HepG2 (cell line): ENCODE results near the gene CORO1C. TPM values are rescaled to one million over a fixed set of nuclear protein-coding genes. Genes with fewer than 3 reads are reported as not detected.

Experiments
- ATAC-seq: fragments of 200-7000 bp; cut with Tn5 transposase; 3 replicates; pipeline ENCODE4 v1.9.1; 2020; ENCODE audit warnings: mild to moderate bottlenecking, moderate library complexity
- BruUV-seq: library from RNA; stranded (reverse); fragments of 400-500 nt; replicated peaks from 2 replicates; lab custom pipeline; 2021; lab: Mats Ljungman, UMichigan
- CTCF ChIA-PET: fragments of 300-600 bp; formaldehyde crosslinking; extraction: SDS; loops from one replicate; lab custom pipeline; 2021; ENCODE audit warnings: low total read pairs, inconsistent platforms, low intra/inter-chr PET ratio; lab: Yijun Ruan, JAX
- POLR2A ChIA-PET: fragments of 350-600 bp; sonication (Branson Sonifier 250); formaldehyde crosslinking; loops from one replicate; lab custom pipeline; 2020; ENCODE audit warnings: antibody characterized with exemption, inconsistent platforms; lab: Yijun Ruan, JAX
- DNase-seq: peaks from one replicate; pipeline ENCODE4 v3.0.0-alpha.2; 2015; ENCODE audit warnings: low spot score
- FAIRE-seq: peaks from 3 replicates; lab custom pipeline; 2011; peaks lifted over from hg19 to GRCh38; lab: Jason Lieb, UNC
- H2AFZ ChIP-seq: one replicate; pipeline ENCODE4 v1.6.1; 2011; ENCODE audit warnings: low read length, inconsistent platforms
- H3K27ac ChIP-seq: fragments of 300-600 bp; 3 replicates; pipeline ENCODE4 v1.8.0; 2011; ENCODE audit warnings: mixed run types, mild to moderate bottlenecking, mixed read lengths, low read length, inconsistent platforms; ENCODE audit not compliant: insufficient read depth; ENCODE audit errors: extremely low read length
- H3K27me3 ChIP-seq, 2 experiments: fragments of 200-600 bp in 1 of 2; 2 replicates in 1 of 2; 3 replicates in 1 of 2; pipeline versions ENCODE4 v1.6.0 to v1.8.0; 2011; ENCODE audit warnings: low read length in 2 of 2, mild to moderate bottlenecking in 2 of 2, moderate library complexity in 2 of 2, inconsistent platforms in 1 of 2; ENCODE audit not compliant: insufficient read depth in 2 of 2, control insufficient read depth in 1 of 2
- H3K36me3 ChIP-seq, 2 experiments: fragments of 200-600 bp in 1 of 2; replicated peaks in 1 of 2; 2 replicates in 1 of 2; 3 replicates in 1 of 2; pipeline versions ENCODE4 v1.5.1 to v1.8.0; 2011; ENCODE audit warnings: low read length in 2 of 2, inconsistent platforms in 1 of 2; ENCODE audit not compliant: insufficient read depth in 2 of 2, control insufficient read depth in 1 of 2
- H3K4me1 ChIP-seq: 2 replicates; pipeline ENCODE4 v1.5.1; 2012; ENCODE audit warnings: low read length, inconsistent platforms; ENCODE audit not compliant: insufficient read depth
- H3K4me2 ChIP-seq: 2 replicates; pipeline ENCODE4 v1.6.0; 2011; ENCODE audit warnings: low read depth, low read length, inconsistent platforms
- H3K4me3 ChIP-seq, 3 experiments: fragments of 200-600 bp in 1 of 3; sonication (generic), shearing (Covaris generic) in 1 of 3; replicated peaks in 1 of 3; 2 replicates each; pipeline ENCODE4 v1.5.1; 2011 to 2016; ENCODE audit warnings: low read length in 3 of 3, inconsistent platforms in 2 of 3, low read depth in 2 of 3, mild to moderate bottlenecking in 2 of 3, control low read depth in 1 of 3, mixed read lengths in 1 of 3; ENCODE audit not compliant: insufficient read depth in 1 of 3
- H3K79me2 ChIP-seq: one replicate; pipeline ENCODE4 v1.6.1; 2011; ENCODE audit warnings: low read length, inconsistent platforms; ENCODE audit not compliant: insufficient read depth
- H3K9ac ChIP-seq: 2 replicates; pipeline ENCODE4 v1.6.0; 2011; ENCODE audit warnings: mild to moderate bottlenecking, low read depth, low read length, inconsistent platforms; ENCODE audit not compliant: insufficient read depth
- H3K9me3 ChIP-seq: 2 replicates; pipeline ENCODE4 v1.5.1; 2012; ENCODE audit warnings: mild to moderate bottlenecking, low read length
- H4K20me1 ChIP-seq: 2 replicates; pipeline ENCODE4 v1.6.0; 2011; ENCODE audit warnings: inconsistent platforms, mild to moderate bottlenecking, low read length, moderate library complexity; ENCODE audit not compliant: insufficient read depth
- GMEB1 ChIP-seq: sonication (generic); formaldehyde crosslinking; IDR thresholded peaks from 2 replicates; pipeline ENCODE4 v1.5.1; 2020; ENCODE audit warnings: missing genetic modification reagents, mild to moderate bottlenecking, borderline replicate concordance
- HCFC1 ChIP-seq: fragments of 150-350 bp; IDR thresholded peaks from 2 replicates; pipeline ENCODE4 v1.6.1; 2014; ENCODE audit warnings: low read depth, low read length
- MED13 ChIP-seq: sonication (generic); formaldehyde crosslinking; IDR thresholded peaks from 2 replicates; pipeline ENCODE4 v1.5.0; 2020; ENCODE audit warnings: missing genetic modification reagents
- RFX5 ChIP-seq: IDR thresholded peaks from 2 replicates; pipeline ENCODE4 v1.6.1; 2011; ENCODE audit warnings: low read depth, low read length, improper control_type of control experiment
- SNRNP70 ChIP-seq: fragments of 200-400 bp; formaldehyde crosslinking; IDR thresholded peaks from 2 replicates; pipeline ENCODE4 v1.6.1; 2017; ENCODE audit warnings: mild to moderate bottlenecking, low read depth, low read length, moderate library complexity
- ZBED4 ChIP-seq: sonication (generic); formaldehyde crosslinking; IDR thresholded peaks from 2 replicates; pipeline ENCODE4 v1.4.0; 2020; ENCODE audit warnings: missing genetic modification reagents, borderline replicate concordance
- ZNF318 ChIP-seq: sonication (generic); formaldehyde crosslinking; IDR thresholded peaks from 2 replicates; pipeline ENCODE4 v1.4.0; 2020; ENCODE audit warnings: mild to moderate bottlenecking, missing genetic modification reagents
- ZNF382 ChIP-seq: sonication (generic); formaldehyde crosslinking; IDR thresholded peaks from 2 replicates; pipeline ENCODE4 v1.5.0; 2020; ENCODE audit warnings: missing genetic modification reagents, mild to moderate bottlenecking, borderline replicate concordance
- ZNF605 ChIP-seq: sonication (generic); formaldehyde crosslinking; IDR thresholded peaks from 2 replicates; pipeline ENCODE4 v1.8.0; 2022; ENCODE audit warnings: mild to moderate bottlenecking, missing genetic modification reagents
- WGBS: methylation state at CpG from one replicate; pipeline ENCODE4 v1.1.6; 2017; ENCODE audit warnings: low lambda C conversion rate; 5-methylcytosine and 5-hydroxymethylcytosine counted together
- in situ Hi-C: cut with HindIII; loops from 2 replicates; pipeline ENCODE4 v1.10.0; 2017; ENCODE audit warnings: low pct_unique_long_range_greater_than_20kb; ENCODE audit not compliant: extremely low pct_ligation_motif_present
- intact Hi-C: fragments of 100-400 bp; cut with micrococcal nuclease; formaldehyde crosslinking; loops from one replicate; pipeline ENCODE4 v1.10.0; 2022; ENCODE audit not compliant: unreplicated experiment
- polyA plus RNA-seq, 8 experiments: library from polyadenylated mRNA; depleted of rRNA in 3 of 8; stranded (reverse) in 7 of 8; unstranded in 1 of 8; fragments of >200 nt; fragmentation: Illumina TruSeq in 4 of 8; extraction: Trizol in 4 of 8; gene quantifications; 2 replicates each; pipeline versions ENCODE4 v1.2.1 to v1.2.3, GENCODE V29; 2011 to 2016; ENCODE audit warnings: low read depth in 4 of 8, missing spikeins in 1 of 8, mixed read lengths in 1 of 8; ENCODE audit not compliant: insufficient read depth in 1 of 8
- total RNA-seq, 5 experiments: library from RNA; depleted of rRNA; stranded (reverse); fragments of >200 nt; fragmentation: Illumina TruSeq; extraction: Trizol; gene quantifications; 2 replicates each; pipeline ENCODE4 v1.2.3, GENCODE V29; 2016; ENCODE audit warnings: low read depth in 1 of 5

The CORO1C gene
- total and polyA plus RNA-seq, 2 of the 13 experiments (the other 11 are each of a cell fraction or from before 2014, with no cell fraction given) = 73.7 to 131 TPM

- TF ChIP-seq ZNF318 = no peak
- TF ChIP-seq SNRNP70 = no peak
- TF ChIP-seq, all 625 proteins: peak for 0
These were observed 123.2 kb downstream of the CORO1C start (continued) for GRCh38 chr12:108607981-108608600.

GRCh38 chr12:108606492-108606891 is 124.8 kb downstream of the CORO1C start:
- WGBS = 82% methylated on average over 4 of the region's 9 CpGs
- ChIA-PET CTCF (no interaction called here), POLR2A (no interaction called here)
- H4K20me1 ChIP-seq = no peaks in the 10 kb centered on the region
- H3K4me3 ChIP-seq = no peak overlapping the region
- no peak overlapping the region for H3K4me2 ChIP-seq
- no peak overlapping the region for H3K9ac ChIP-seq
- intact Hi-C loops = no loop called here
- no TSS peak for BruUV-seq
- no peak for DNase-seq
- no peak for ATAC-seq
- H3K36me3 ChIP-seq = no peaks in the 10 kb centered on the region
- H3K79me2 ChIP-seq = no peaks in the 10 kb centered on the region
- in situ Hi-C loops = no loop called here
- H2AFZ ChIP-seq = no peak overlapping the region
- H3K4me1 ChIP-seq = peaks cover 12% of the 10 kb centered on the region
- peaks cover 3 to 26% of the 10 kb centered on the region in 2 experiments; a peak in 4 of 5 replicates for H3K27me3 ChIP-seq
- H3K9me3 ChIP-seq = no peaks in the 10 kb centered on the region
- FAIRE-seq = no peak
- no peak overlapping the region for H3K27ac ChIP-seq
- TF ChIP-seq ZBED4 (CRISPR knock-in tag) = no peak
- TF ChIP-seq GMEB1 = no peak
- TF ChIP-seq ZNF382 = no peak
- no peak for TF ChIP-seq RFX5
- TF ChIP-seq HCFC1 = no peak
- TF ChIP-seq ZNF605 (CRISPR knock-in tag) = no peak
- TF ChIP-seq MED13 (CRISPR knock-in tag) = no peak
